Endothelial cell of umbilical vein (primary cell): ENCODE data around the gene PCP4L1. TPM values are rescaled to one million over a fixed set of nuclear protein-coding genes. Genes with fewer than 3 reads are reported as not detected.

Experiments
- BruUV-seq: library from RNA; stranded (reverse); fragments of 400-500 nt; replicated peaks from 2 replicates; lab custom pipeline; 2021; lab: Mats Ljungman, UMichigan
- CTCF ChIA-PET: fragments of 300-600, 350-600 bp; sonication (Branson Sonifier 250); formaldehyde crosslinking; loops from one replicate; lab custom pipeline; 2021; ENCODE audit warnings: antibody characterized with exemption, inconsistent platforms; lab: Charles Lee
- POLR2A ChIA-PET: fragments of 300-600, 350-600 bp; sonication (Branson Sonifier 250); formaldehyde crosslinking; loops from one replicate; lab custom pipeline; 2021; ENCODE audit warnings: antibody characterized with exemption, inconsistent platforms; lab: Charles Lee
- DNase-seq: peaks from one replicate; pipeline ENCODE4 v3.0.0-alpha.2; 2011; ENCODE audit warnings: low read depth, low spot score
- FAIRE-seq: peaks from 2 replicates; lab custom pipeline; 2011; peaks lifted over from hg19 to GRCh38; lab: Jason Lieb, UNC
- H2AFZ ChIP-seq: 2 replicates; pipeline ENCODE4 v1.6.0; 2012; ENCODE audit warnings: low read depth, low read length, control low read depth, inconsistent platforms
- H3K27ac ChIP-seq: 2 replicates; pipeline ENCODE4 v1.5.1; 2011; ENCODE audit warnings: low read depth, mild to moderate bottlenecking, control low read depth, low read length, moderate library complexity; ENCODE audit not compliant: insufficient read depth
- H3K27me3 ChIP-seq, 2 experiments: 2 replicates each; pipeline versions ENCODE4 v1.6.0 to v1.6.1; 2011; ENCODE audit warnings: low read length in 2 of 2, mixed read lengths in 1 of 2; ENCODE audit not compliant: control insufficient read depth in 2 of 2, insufficient read depth in 2 of 2
- H3K36me3 ChIP-seq, 2 experiments: 2 replicates in 1 of 2; 3 replicates in 1 of 2; pipeline ENCODE4 v1.5.1; 2011; ENCODE audit warnings: low read length in 2 of 2, mild to moderate bottlenecking in 1 of 2, moderate library complexity in 1 of 2; ENCODE audit not compliant: control insufficient read depth in 2 of 2, insufficient read depth in 2 of 2; ENCODE audit errors: extremely low read depth in 1 of 2
- H3K4me1 ChIP-seq: 3 replicates; pipeline ENCODE4 v1.5.1; 2011; ENCODE audit warnings: mild to moderate bottlenecking, low read length; ENCODE audit not compliant: control insufficient read depth, insufficient read depth; ENCODE audit errors: extremely low read depth
- H3K4me2 ChIP-seq: 2 replicates; pipeline ENCODE4 v1.6.1; 2011; ENCODE audit warnings: low read length, control low read depth, mixed read lengths; ENCODE audit not compliant: insufficient read depth
- H3K4me3 ChIP-seq, 3 experiments: fragments of 200-600 bp in 1 of 3; sonication (generic), shearing (Covaris generic) in 1 of 3; replicated peaks in 1 of 3; 2 replicates each; pipeline ENCODE4 v1.5.1; 2011 to 2016; ENCODE audit warnings: control low read depth in 3 of 3, low read length in 3 of 3, mild to moderate bottlenecking in 2 of 3, inconsistent platforms in 1 of 3, low read depth in 1 of 3, moderate library complexity in 1 of 3; ENCODE audit not compliant: insufficient read depth in 1 of 3
- H3K79me2 ChIP-seq: 2 replicates; pipeline ENCODE4 v1.6.0; 2012; ENCODE audit warnings: low read length, inconsistent platforms; ENCODE audit not compliant: control insufficient read depth, insufficient read depth
- H3K9ac ChIP-seq: replicated peaks from 2 replicates; pipeline ENCODE3; 2011; ENCODE audit warnings: low read length, control low read depth; ENCODE audit not compliant: insufficient read depth; ENCODE audit errors: extremely low read depth
- H3K9me1 ChIP-seq: replicated peaks from 3 replicates; pipeline ENCODE4 v1.6.0; 2011; ENCODE audit warnings: mild to moderate bottlenecking, low read length; ENCODE audit not compliant: control insufficient read depth, insufficient read depth; ENCODE audit errors: extremely low read depth
- H3K9me3 ChIP-seq: replicated peaks from 2 replicates; pipeline ENCODE4 v1.5.1; 2012; ENCODE audit warnings: low read length, inconsistent platforms; ENCODE audit not compliant: control insufficient read depth, insufficient read depth
- H4K20me1 ChIP-seq: replicated peaks from 2 replicates; pipeline ENCODE3; 2011; ENCODE audit warnings: mild to moderate bottlenecking, low read length; ENCODE audit not compliant: control insufficient read depth, insufficient read depth; ENCODE audit errors: extremely low read depth
- CTCF ChIP-seq, 2 donors: IDR thresholded peaks; 1 replicate in 1 of 2; 2 replicates in 1 of 2; pipeline ENCODE4 v1.5.1; 2011; ENCODE audit warnings: low read length in 2 of 2, mild to moderate bottlenecking in 2 of 2, moderate library complexity in 2 of 2, control low read depth in 1 of 2, inconsistent platforms in 1 of 2, low read depth in 1 of 2; ENCODE audit not compliant: insufficient read depth in 1 of 2; ENCODE audit errors: extremely low read depth in 1 of 2
- EZH2 ChIP-seq: IDR thresholded peaks from 2 replicates; pipeline ENCODE4 v1.6.1; 2012; ENCODE audit warnings: borderline replicate concordance, low read depth, mild to moderate bottlenecking, moderate library complexity, low read length, inconsistent platforms; ENCODE audit not compliant: severe bottlenecking
- FOS ChIP-seq: IDR thresholded peaks from 2 replicates; pipeline ENCODE4 v1.6.1; 2011; ENCODE audit warnings: mild to moderate bottlenecking, low read length, moderate library complexity, borderline replicate concordance; ENCODE audit not compliant: insufficient read depth
- GATA2 ChIP-seq: IDR thresholded peaks from 2 replicates; pipeline ENCODE4 v1.7.0; 2011; ENCODE audit warnings: low read depth, mild to moderate bottlenecking, moderate library complexity, mixed read lengths, low read length; ENCODE audit not compliant: insufficient read length, insufficient read depth
- MAX ChIP-seq: IDR thresholded peaks from 2 replicates; pipeline ENCODE4 v1.6.1; 2011; ENCODE audit not compliant: insufficient read depth, insufficient read length
- MYC ChIP-seq: IDR thresholded peaks from one replicate; pipeline ENCODE4 v1.6.1; 2011; ENCODE audit warnings: mild to moderate bottlenecking, low read depth, low read length
- POLR2A ChIP-seq: IDR thresholded peaks from 2 replicates; pipeline ENCODE4 v1.6.1; 2012; ENCODE audit warnings: low read depth, mild to moderate bottlenecking, control low read depth, low read length
- dilution Hi-C: fragments of 300-500 bp; cut with MboI; formaldehyde crosslinking; loops from one replicate; pipeline ENCODE4 v1.15.0; 2019; ENCODE audit warnings: low sequenced_read_pairs; ENCODE audit not compliant: extremely low pct_ligation_motif_present
- intact Hi-C: fragments of 100-400 bp; cut with micrococcal nuclease; formaldehyde crosslinking; loops from one replicate; pipeline ENCODE4 v1.10.0; 2022
- polyA plus RNA-seq, 4 experiments: library from polyadenylated mRNA; depleted of rRNA in 3 of 4; stranded (reverse) in 3 of 4; unstranded in 1 of 4; fragments of >200 nt; gene quantifications; 2 replicates each; pipeline versions ENCODE4 v1.2.1 to v1.2.3, GENCODE V29; 2011 to 2012; ENCODE audit warnings: missing spikeins in 1 of 4
- total RNA-seq: library from RNA; stranded (reverse); gene quantifications from 2 replicates; pipeline ENCODE4 v1.2.3, GENCODE V29; 2021

PCP4L1 gene
- total and polyA plus RNA-seq, 2 donors (not counting 3 experiments of a cell fraction or from before 2014, with no cell fraction given), result not detected

GRCh38 chr1:161214369-161214768, 44.2 kb upstream of the PCP4L1 start:
- H3K9me3 ChIP-seq, result no peaks in the 10 kb centered on the region
- DNase-seq, result no peak
- H3K27me3 ChIP-seq, result no peaks in the 10 kb centered on the region
- TF ChIP-seq MYC (no peak), MAX (no peak), FOS (no peak), GATA2 (no peak), CTCF (IDR thresholded peaks at IDR 0.05; ENCODE audit: extremely low read depth in 1 of 2, insufficient read depth in 1 of 2, low read depth in 1 of 2, low read length in 2 of 2) (no peak), EZH2 (no peak), POLR2A (no peak)
- H3K9me1 ChIP-seq, result no peaks in the 10 kb centered on the region
- H4K20me1 ChIP-seq, result no peaks in the 10 kb centered on the region
- no peak overlapping the region for H3K4me2 ChIP-seq
- H3K4me3 ChIP-seq, result no peak overlapping the region
- no peak overlapping the region for H2AFZ ChIP-seq
- BruUV-seq, result no TSS peak
- FAIRE-seq, result no peak
- ChIA-PET CTCF (no interaction called here), POLR2A (no interaction called here)
- H3K9ac ChIP-seq, result no peak overlapping the region
- intact Hi-C loops (no loop called here), dilution Hi-C loops (no loop called here)
- H3K79me2 ChIP-seq, result peaks cover 4% of the 10 kb centered on the region
- H3K36me3 ChIP-seq, result peaks cover 30 to 37% of the 10 kb centered on the region in 2 experiments
- peaks cover 11% of the 10 kb centered on the region for H3K4me1 ChIP-seq
- no peak overlapping the region for H3K27ac ChIP-seq
